HPDE6-E6E7 (cell line): ENCODE measurements around the gene GPSM1.

Experiments used
- DNase-seq: peaks from one replicate; pipeline ENCODE4 v3.0.0; 2011; ENCODE audit warnings: missing footprints; ENCODE audit errors: extremely low spot score

Gene GPSM1

DNA sequence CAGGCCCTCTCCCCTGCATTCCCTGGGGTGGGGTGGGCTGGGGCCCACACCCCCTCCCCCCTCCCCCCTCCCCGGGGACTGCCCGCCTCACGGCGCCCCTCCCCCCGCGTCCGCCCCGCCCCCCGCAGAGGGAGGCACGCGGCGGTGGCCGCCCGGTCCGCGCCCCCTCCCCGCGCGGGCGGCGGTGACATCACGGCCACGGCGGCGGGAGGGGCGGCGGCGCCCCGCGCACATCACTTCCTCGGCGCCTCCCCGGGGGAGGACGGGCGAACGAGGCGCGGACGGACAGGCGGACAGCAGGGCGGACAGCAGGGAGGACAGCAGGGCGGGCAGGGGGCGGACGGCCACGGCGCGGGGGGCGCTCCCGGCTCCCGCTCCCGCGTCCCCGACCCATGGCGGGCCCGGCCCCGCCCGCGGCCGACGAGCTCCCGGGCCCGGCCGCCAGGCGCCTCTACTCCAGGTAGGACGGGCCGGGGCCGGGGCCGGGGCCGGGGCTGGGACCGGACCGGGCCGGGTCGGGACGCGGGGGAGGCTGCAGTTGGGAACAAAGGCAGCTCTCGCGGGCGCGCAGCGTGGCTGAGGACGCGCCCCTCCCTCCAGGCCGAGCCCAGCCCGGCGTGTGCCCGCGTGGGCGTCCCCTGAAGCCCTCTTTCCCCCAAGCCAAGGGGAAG lies at the start of gene GPSM1:
Gene GPSM1, plus strand, starts transcription at position 236 of the 671 bp plus-strand sequence. Its CDS starts 157 bp downstream, at position 393.
- no peak for DNase-seq

- no peak for DNase-seq
These were observed 49.6 kb upstream of the GPSM1 start for GRCh38 chr9:136277746-136278145.

- DNase-seq = no peak
These were observed 49.1 kb upstream of the GPSM1 start for GRCh38 chr9:136278221-136278620.

DNA sequence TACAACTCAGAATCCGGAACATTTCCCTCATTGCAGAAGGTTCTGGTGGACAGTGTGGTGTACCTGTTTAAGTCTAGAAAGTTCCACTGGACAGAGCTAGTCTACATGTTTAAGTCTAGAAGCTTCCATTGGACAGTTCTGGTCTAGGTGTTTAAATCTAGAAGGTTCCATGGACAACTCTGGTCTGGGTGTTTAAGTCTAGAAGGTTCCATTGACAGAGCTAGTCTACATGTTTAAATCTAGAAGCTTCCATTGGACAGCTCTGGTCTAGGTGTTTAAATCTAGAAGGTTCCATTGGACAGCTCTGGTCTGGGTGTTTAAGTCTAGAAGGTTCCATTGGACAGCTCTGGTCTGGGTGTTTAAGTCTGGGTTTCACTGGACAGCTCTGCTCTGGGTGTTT lies 48.4 kb upstream of the GPSM1 start:
- DNase-seq = no peak

GRCh38 chr9:136279471-136279870 lies 47.9 kb upstream of the GPSM1 start:
- no peak for DNase-seq

DNA sequence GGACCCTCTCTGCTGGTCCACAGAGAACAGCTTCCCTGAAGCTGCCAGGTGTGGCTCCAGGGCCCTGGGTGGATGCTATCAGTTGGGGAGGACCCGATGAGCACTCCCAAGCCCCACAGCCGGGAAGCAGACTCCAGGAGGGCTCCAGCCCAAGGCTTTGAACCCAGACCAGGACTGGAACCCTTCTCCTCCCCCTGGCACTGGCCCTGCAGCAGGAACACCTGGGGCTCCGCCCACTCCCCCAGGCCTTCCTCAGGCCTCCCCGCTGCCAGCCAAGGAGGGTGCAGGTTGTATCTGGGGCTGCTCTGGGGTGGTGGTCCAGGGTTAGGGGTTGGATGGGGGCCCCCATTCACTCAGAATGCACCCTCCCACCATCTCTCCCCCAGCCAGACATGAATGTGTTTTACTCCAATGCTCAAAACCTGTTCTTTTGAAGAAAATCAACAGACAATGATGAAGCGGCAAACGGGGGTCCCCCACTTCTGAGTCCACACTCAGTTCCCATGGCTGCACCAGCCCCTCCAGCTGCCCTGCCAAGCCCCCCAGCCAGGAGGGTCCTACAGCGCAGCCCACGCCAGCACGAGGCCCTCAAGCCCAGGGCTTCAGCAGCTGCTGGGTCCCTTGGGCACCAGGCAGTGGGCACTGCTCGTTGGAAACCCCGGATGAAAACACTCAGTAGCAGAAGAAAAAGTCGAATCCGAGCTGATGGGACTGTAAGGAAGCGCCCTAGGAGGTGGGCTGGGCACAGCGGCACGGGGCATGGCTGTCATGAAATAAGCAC lies 46.6 kb upstream of the GPSM1 start:
- no peak for DNase-seq

DNA sequence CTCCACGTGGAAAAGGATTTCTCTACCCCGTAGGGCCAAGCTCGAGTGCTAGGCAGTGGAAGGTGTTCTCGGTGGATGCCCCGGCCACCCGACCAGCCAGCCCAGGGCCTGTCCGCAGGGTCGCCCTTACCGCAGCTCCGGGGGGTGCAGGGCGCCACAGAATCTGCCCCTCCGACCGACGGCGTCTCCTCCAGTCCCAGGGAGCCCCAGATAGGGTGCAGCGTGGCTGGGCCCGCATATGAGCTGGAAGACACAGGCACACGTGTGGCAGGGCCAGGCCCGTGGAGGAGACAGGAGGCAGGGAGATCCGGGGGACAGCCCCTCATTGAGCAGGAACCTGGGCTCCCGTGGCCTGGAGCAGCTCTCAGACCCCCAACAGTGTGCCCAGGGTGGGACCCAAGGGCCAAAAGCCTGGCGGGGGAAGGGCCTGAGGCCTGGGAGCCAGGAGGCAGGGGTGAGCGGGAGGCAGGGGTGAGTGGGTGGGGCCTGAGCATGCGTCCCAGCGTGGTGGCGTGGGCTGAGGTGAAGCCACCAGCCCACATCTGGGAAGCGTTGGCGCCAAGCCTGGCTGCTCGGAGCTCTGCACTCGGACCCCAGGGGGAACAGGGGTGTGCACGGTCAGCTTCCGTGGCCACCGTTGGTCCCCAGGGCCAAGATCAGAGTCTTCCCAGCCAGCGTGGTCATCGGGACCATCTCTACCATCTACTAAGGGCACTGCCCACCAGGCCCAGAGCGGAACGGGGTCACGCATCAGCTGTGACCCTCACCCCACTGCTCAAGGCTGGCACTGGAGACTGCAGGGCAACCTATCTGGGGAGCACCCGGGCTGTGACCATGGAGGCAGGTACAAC lies 45.7 kb upstream of the GPSM1 start:
- DNase-seq = no peak

- DNase-seq = no peak
These were observed 45.0 kb upstream of the GPSM1 start for GRCh38 chr9:136282272-136282861.

- peak; percentile 85 for DNase-seq
These were observed 43.8 kb upstream of the GPSM1 start for GRCh38 chr9:136283291-136284235.

- no peak for DNase-seq
These were observed 43.0 kb upstream of the GPSM1 start for GRCh38 chr9:136284311-136284710.

GRCh38 chr9:136284951-136285350 lies 42.4 kb upstream of the GPSM1 start:
- DNase-seq = no peak

- no peak for DNase-seq
These were observed 41.6 kb upstream of the GPSM1 start for GRCh38 chr9:136285501-136286358.

DNA sequence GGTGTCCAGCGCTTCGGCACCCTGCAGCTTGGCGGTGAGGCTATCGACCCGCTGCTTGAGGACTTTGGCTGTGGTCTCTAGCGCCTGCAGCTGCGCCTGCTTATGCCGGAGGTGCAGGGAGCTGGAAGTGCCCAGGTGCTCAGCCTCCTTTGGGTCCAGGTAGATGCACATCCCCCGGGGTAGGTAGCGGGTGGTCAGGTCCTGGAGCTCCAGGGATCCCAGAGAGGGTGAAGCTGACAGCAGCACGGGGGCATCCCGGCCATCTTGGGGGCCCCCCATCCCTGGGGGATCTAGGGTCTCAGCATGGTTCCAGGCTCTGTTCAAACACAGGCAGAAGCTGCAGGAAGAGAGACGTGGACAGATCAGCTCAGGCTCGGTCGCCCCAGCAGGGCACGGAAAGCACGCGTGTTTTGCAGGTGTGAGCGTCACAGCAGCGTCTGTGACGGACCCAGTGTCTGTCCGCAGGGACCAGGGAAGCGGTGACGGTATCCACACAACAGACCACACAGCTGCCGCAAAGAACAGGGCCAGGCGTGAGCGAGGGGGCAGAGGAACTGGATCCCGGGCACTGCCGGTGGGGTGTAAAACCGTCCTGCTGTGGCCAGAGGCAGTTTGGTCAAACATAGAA lies 40.9 kb upstream of the GPSM1 start:
- DNase-seq = no peak

DNA sequence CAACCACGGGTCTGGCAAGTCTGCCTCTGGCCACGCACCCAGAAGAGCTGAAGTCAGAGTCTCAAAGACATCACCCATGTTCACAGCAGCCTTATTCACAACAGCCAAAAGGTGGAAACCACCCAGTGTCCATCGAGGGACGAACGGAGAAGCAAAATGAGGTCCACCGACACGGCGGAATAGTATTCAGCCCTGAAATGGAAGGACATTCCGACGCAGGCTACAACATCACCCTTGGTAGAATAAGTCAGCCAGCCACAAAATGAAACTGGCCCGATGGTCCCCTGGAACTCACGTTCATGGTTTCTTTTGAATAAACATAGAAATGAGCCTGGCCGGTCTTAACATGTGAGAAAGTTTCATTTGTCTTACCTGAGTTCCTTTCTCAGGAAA lies 40.4 kb upstream of the GPSM1 start:
- DNase-seq = no peak

- DNase-seq = no peak
These were observed 39.2 kb upstream of the GPSM1 start for GRCh38 chr9:136287960-136288753.

GRCh38 chr9:136289651-136290507 lies 37.5 kb upstream of the GPSM1 start:
- no peak for DNase-seq

- no peak for DNase-seq
These were observed 36.8 kb upstream of the GPSM1 start for GRCh38 chr9:136290508-136291000.
